ENCODE results near the gene RBM34. TPM values are rescaled to one million over a fixed set of nuclear protein-coding genes. Genes with fewer than 3 reads are reported as not detected.

The RBM34 gene
- total RNA-seq, 1 donor, result 55.0 TPM

Small RNA genes within 50 kb of the gene (small RNA-seq; reads per million reads assigned to genes)
- not detected for gene AL732292.1
- gene MIR4753, result 1.0 reads per million, percentile 30 among the genes with 10 or more reads in this experiment
- 81.7 reads per million, percentile 97 among the genes with 10 or more reads in this experiment for gene SNORA14B

Other genes starting within 250 kb of the RBM34 start
- gene TOMM20, start 32.4 kb downstream of the RBM34 start, total RNA-seq, result 108 and 110 TPM in 2 replicates
- gene ARID4B, start 166.9 kb upstream of the RBM34 start, total RNA-seq, result 33.7 and 47.4 TPM in 2 replicates
- gene GGPS1, start 167.3 kb upstream of the RBM34 start, total RNA-seq, result 22.4 and 23.9 TPM in 2 replicates
- 22.8 and 26.8 TPM in 2 replicates for gene TBCE, start 206.2 kb upstream of the RBM34 start, total RNA-seq

Measured in osteoblast (primary cell).